K562 (cell line): ENCODE measurements around the gene DAGLB. TPM values are rescaled to one million over a fixed set of nuclear protein-coding genes. Genes with fewer than 3 reads are reported as not detected.

ENCODE experiments used
- ATF3 ChIP-seq, 2 experiments: fragments of 450-650 bp in 1 of 2; sonication (generic) in 1 of 2; formaldehyde crosslinking in 1 of 2; IDR thresholded peaks in 1 of 2; conservative IDR thresholded peaks in 1 of 2; 2 replicates each; pipeline versions ENCODE4 v1.6.1 to v1.8.1; 2016 to 2023; ENCODE audit warnings: mild to moderate bottlenecking in 2 of 2, moderate library complexity in 2 of 2, inconsistent platforms in 1 of 2, missing genetic modification reagents in 1 of 2
- ATF7 ChIP-seq: fragments of 450-650 bp; IDR thresholded peaks from 2 replicates; pipeline ENCODE4 v1.7.1; 2014; ENCODE audit warnings: mild to moderate bottlenecking, moderate library complexity
- CSDE1 ChIP-seq, 2 experiments: fragments of 450-650 bp; IDR thresholded peaks; 2 replicates each; pipeline ENCODE4 v1.6.1; 2016; ENCODE audit warnings: mild to moderate bottlenecking in 1 of 2
- DMBX1 ChIP-seq: fragments of 250-450 bp; sonication (Bioruptor Pico); IDR thresholded peaks from 2 replicates; pipeline ENCODE4 v1.8.0; 2022; ENCODE audit warnings: inconsistent platforms, mild to moderate bottlenecking, moderate library complexity, borderline replicate concordance
- JUND ChIP-seq, 2 experiments: IDR thresholded peaks; 2 replicates in 1 of 2; 3 replicates in 1 of 2; pipeline ENCODE4 v1.6.1; 2011; ENCODE audit warnings: borderline replicate concordance in 2 of 2, low read depth in 2 of 2, low read length in 2 of 2, improper control_type of control experiment in 1 of 2, missing biosample characterization in 1 of 2, missing genetic modification characterization in 1 of 2, missing genetic modification reagents in 1 of 2
- KDM5B ChIP-seq: fragments of 200-600 bp; sonication (generic); IDR thresholded peaks from 2 replicates; pipeline ENCODE4 v1.6.1; 2012; ENCODE audit warnings: low read depth, mild to moderate bottlenecking, moderate library complexity, low read length, control low read depth, inconsistent platforms; ENCODE audit not compliant: insufficient replicate concordance
- MCM3 ChIP-seq: fragments of 450-650 bp; IDR thresholded peaks from 2 replicates; pipeline ENCODE4 v1.6.1; 2016
- NR2F6 ChIP-seq: fragments of 450-650 bp; formaldehyde crosslinking; IDR thresholded peaks from 2 replicates; pipeline ENCODE4 v1.4.0; 2020; ENCODE audit warnings: mild to moderate bottlenecking
- POLR2A ChIP-seq: fragments of 450-650 bp; conservative IDR thresholded peaks from 2 replicates; pipeline ENCODE4 v1.6.1; 2016
- TRIM24 ChIP-seq, 2 experiments: fragments of 450-650 bp; IDR thresholded peaks; 2 replicates each; pipeline ENCODE4 v1.6.1; 2016
- ZBTB11 ChIP-seq, 3 experiments: fragments of 200-800 bp in 1 of 3; fragments of 250-450 bp in 1 of 3; fragments of 450-650 bp in 1 of 3; sonication (Bioruptor Pico) in 1 of 3; sonication (Bioruptor generic) in 1 of 3; formaldehyde crosslinking in 1 of 3; IDR thresholded peaks; 2 replicates each; pipeline versions ENCODE4 v1.6.1 to v1.8.0; 2016 to 2022; ENCODE audit warnings: mild to moderate bottlenecking in 2 of 3, missing genetic modification characterization in 2 of 3, missing compliant biosample characterization in 1 of 3, moderate library complexity in 1 of 3
- ZFP30 ChIP-seq: fragments of 250-450 bp; sonication (Bioruptor Pico); IDR thresholded peaks from 2 replicates; pipeline ENCODE4 v1.8.0; 2022; ENCODE audit warnings: moderate library complexity, mild to moderate bottlenecking, inconsistent platforms, borderline replicate concordance
- ZNF217 ChIP-seq: sonication (generic); formaldehyde crosslinking; IDR thresholded peaks from 2 replicates; pipeline ENCODE4 v1.8.0; 2022; ENCODE audit warnings: mild to moderate bottlenecking, missing genetic modification reagents
- ZNF512 ChIP-seq: IDR thresholded peaks from 2 replicates; pipeline ENCODE4 v1.6.1; 2016; ENCODE audit warnings: missing genetic modification characterization, missing compliant biosample characterization
- ZNF592 ChIP-seq: fragments of 450-650 bp; IDR thresholded peaks from 2 replicates; pipeline ENCODE4 v1.6.1; 2017; ENCODE audit warnings: antibody characterized with exemption, mild to moderate bottlenecking
- polyA plus RNA-seq, 8 experiments: library from polyadenylated mRNA; depleted of rRNA in 4 of 8; stranded (reverse) in 5 of 8; unstranded in 3 of 8; fragments of >200 nt; fragmentation: Nextera tagmentation in 2 of 8; fragmentation: Illumina TruSeq in 1 of 8; extraction: Ambion mirVana in 2 of 8; extraction: Trizol in 1 of 8; gene quantifications; 2 replicates each; pipeline versions ENCODE4 v1.2.1 to v1.2.3, GENCODE V29; 2011 to 2014; ENCODE audit warnings: inconsistent platforms in 1 of 8, missing spikeins in 1 of 8
- total RNA-seq, 7 experiments: library from RNA; depleted of rRNA in 6 of 7; stranded (reverse); fragments of >200 nt in 6 of 7; fragmentation: Illumina TruSeq in 2 of 7; extraction: Trizol in 2 of 7; gene quantifications; 2 replicates each; pipeline versions ENCODE4 v1.2.1 to v1.2.3, GENCODE V29; 2011 to 2021; ENCODE audit warnings: low replicate concordance in 1 of 7

Gene DAGLB
- total and polyA plus RNA-seq, 9 of the 15 experiments (the other 6 are each of a cell fraction or from before 2014, with no cell fraction given): 0.92 to 16.4 (median 9.3) TPM

GRCh38 chr7:6392712-6393666, 54.8 kb downstream of the DAGLB start (continued):
- TF ChIP-seq ZNF592: peak; percentile 81
- no peak for TF ChIP-seq DMBX1 (CRISPR knock-in tag)
- TF ChIP-seq KDM5B: no peak
- no peak for TF ChIP-seq CSDE1 (IDR thresholded peaks at IDR 0.05)
- peak; percentile 59; the same call in 1 of the 2 replicates for TF ChIP-seq ATF7
- no peak for TF ChIP-seq NR2F6 (CRISPR knock-in tag)
- TF ChIP-seq ATF3 (IDR thresholded peaks at IDR 0.05): peak; percentile 61
- TF ChIP-seq ATF3 (CRISPR knock-in tag; conservative IDR thresholded peaks at IDR 0.05): no peak
- TF ChIP-seq ZNF217: no peak
- peak; percentile 89 for TF ChIP-seq JUND (IDR thresholded peaks at IDR 0.05; ENCODE audit: borderline replicate concordance, low read depth, low read length)
- peak; percentile 84; the same call in 2 of the 3 replicates for TF ChIP-seq JUND (tag; IDR thresholded peaks at IDR 0.05; ENCODE audit: borderline replicate concordance, low read depth, low read length)
- TF ChIP-seq MCM3: no peak
- TF ChIP-seq ZBTB11 (CRISPR knock-in tag; IDR thresholded peaks at IDR 0.05): no peak
- peak in 1 of 2 experiments; percentile 61; a peak in 1 of 4 replicates for TF ChIP-seq TRIM24 (IDR thresholded peaks at IDR 0.05)
- no peak for TF ChIP-seq ZNF512 (tag)
- no peak for TF ChIP-seq ZFP30 (CRISPR knock-in tag)
- no peak; the same call in 1 of the 2 replicates for TF ChIP-seq POLR2A
